Neutrophil (primary cell): ENCODE measurements around the gene IFT43.

Experiments
- H3K27ac ChIP-seq: fragments of 200-600 bp; sonication (generic); 2 replicates; pipeline ENCODE4 v1.5.1; 2016; ENCODE audit warnings: mild to moderate bottlenecking, moderate library complexity
- H3K27me3 ChIP-seq: fragments of 200-600 bp; sonication (generic); 2 replicates; pipeline ENCODE4 v1.6.0; 2016; ENCODE audit warnings: mild to moderate bottlenecking
- H3K36me3 ChIP-seq: fragments of 200-600 bp; sonication (generic); 2 replicates; pipeline ENCODE4 v1.5.1; 2017
- H3K4me1 ChIP-seq, 2 experiments: fragments of 200-600 bp in 1 of 2; sonication (generic) in 1 of 2; 1 replicate in 1 of 2; 2 replicates in 1 of 2; pipeline versions ENCODE4 v1.5.1 to v1.6.1; 2013 to 2016; ENCODE audit warnings: low read depth in 1 of 2, low read length in 1 of 2, mild to moderate bottlenecking in 1 of 2, moderate library complexity in 1 of 2; ENCODE audit not compliant: control insufficient read depth in 1 of 2, insufficient read depth in 1 of 2
- H3K4me3 ChIP-seq, 2 experiments: fragments of 200-600 bp in 1 of 2; sonication (generic) in 1 of 2; 1 replicate in 1 of 2; 2 replicates in 1 of 2; pipeline ENCODE4 v1.5.1; 2013 to 2016; ENCODE audit warnings: low read depth in 1 of 2, low read length in 1 of 2, mild to moderate bottlenecking in 1 of 2, moderate library complexity in 1 of 2
- H3K9me3 ChIP-seq: fragments of 200-600 bp; sonication (generic); 2 replicates; pipeline ENCODE4 v1.5.1; 2016
- TF ChIP-seq, protein P1 (sequence below): fragments of 200-600 bp; sonication (generic); IDR thresholded peaks from 2 replicates; pipeline ENCODE4 v1.5.1; 2016; ENCODE audit warnings: antibody characterized with exemption

Gene IFT43

GRCh38 chr14:75993567-75994041 is 8.0 kb downstream of the IFT43 start:
- Histone ChIP-seq H3K27me3 (no peaks in the 10 kb centered on the region), H3K9me3 (no peaks in the 10 kb centered on the region), H3K36me3 (no peaks in the 10 kb centered on the region), H3K27ac (no peak overlapping the region), H3K4me3 (no peak overlapping the region), H3K4me1 (peaks cover 0 to 5% of the 10 kb centered on the region in 2 experiments)
- TF ChIP-seq, protein P1, sequence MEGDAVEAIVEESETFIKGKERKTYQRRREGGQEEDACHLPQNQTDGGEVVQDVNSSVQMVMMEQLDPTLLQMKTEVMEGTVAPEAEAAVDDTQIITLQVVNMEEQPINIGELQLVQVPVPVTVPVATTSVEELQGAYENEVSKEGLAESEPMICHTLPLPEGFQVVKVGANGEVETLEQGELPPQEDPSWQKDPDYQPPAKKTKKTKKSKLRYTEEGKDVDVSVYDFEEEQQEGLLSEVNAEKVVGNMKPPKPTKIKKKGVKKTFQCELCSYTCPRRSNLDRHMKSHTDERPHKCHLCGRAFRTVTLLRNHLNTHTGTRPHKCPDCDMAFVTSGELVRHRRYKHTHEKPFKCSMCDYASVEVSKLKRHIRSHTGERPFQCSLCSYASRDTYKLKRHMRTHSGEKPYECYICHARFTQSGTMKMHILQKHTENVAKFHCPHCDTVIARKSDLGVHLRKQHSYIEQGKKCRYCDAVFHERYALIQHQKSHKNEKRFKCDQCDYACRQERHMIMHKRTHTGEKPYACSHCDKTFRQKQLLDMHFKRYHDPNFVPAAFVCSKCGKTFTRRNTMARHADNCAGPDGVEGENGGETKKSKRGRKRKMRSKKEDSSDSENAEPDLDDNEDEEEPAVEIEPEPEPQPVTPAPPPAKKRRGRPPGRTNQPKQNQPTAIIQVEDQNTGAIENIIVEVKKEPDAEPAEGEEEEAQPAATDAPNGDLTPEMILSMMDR = no peak

- no peaks in the 10 kb centered on the region for H3K36me3 ChIP-seq
- H3K27ac ChIP-seq = no peak overlapping the region
- H3K27me3 ChIP-seq = no peaks in the 10 kb centered on the region
- no peak overlapping the region for H3K4me3 ChIP-seq
- no peaks in the 10 kb centered on the region for H3K9me3 ChIP-seq
- TF ChIP-seq, protein P1 = no peak
- no peaks in the 10 kb centered on the region for H3K4me1 ChIP-seq
These were observed 9.9 kb downstream of the IFT43 start for GRCh38 chr14:75995372-75996041.

- Histone ChIP-seq H3K4me3 (no peak overlapping the region), H3K36me3 (no peaks in the 10 kb centered on the region), H3K27me3 (no peaks in the 10 kb centered on the region)
These were observed 10.9 kb downstream of the IFT43 start for GRCh38 chr14:75996488-75996887.

DNA sequence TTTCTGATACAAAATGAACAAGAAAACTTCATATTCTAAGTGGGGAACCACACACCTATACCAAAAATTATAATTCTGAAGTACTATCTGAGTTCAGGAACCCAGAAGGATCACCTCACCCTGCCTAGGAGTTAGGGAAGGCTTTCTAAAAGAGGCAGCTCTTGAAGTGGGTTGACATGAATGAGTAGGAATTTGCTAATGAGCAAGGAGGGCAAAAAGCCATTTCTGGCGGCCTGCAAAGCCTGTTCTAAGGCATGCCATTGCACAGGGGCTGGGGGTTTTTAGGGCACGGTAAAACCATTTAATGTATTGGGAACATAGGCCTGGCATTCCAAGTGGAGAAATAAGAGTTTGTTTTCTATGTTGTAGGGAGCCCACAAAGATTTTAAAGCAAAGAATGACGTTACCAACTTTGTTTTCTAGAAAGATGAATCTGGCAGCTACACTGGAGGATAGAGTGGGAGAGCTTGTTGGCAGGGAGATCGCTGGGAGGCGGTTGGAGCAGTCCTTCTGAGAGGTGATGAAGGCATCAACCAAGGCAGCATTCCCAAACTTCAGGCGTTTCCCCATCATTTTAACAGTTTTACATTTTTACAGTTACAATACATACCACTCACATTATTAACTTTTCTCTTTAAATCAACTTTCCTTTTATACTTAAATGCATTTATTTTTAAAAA is 14.1 kb downstream of the IFT43 start:
- H3K4me1 ChIP-seq = no peaks in the 10 kb centered on the region
- no peaks in the 10 kb centered on the region for H3K36me3 ChIP-seq
- H3K27me3 ChIP-seq = no peaks in the 10 kb centered on the region
- H3K9me3 ChIP-seq = no peaks in the 10 kb centered on the region
- TF ChIP-seq, protein P1 = no peak
- no peak overlapping the region for H3K4me3 ChIP-seq
- no peak overlapping the region for H3K27ac ChIP-seq

More at GRCh38 chr14:75996488-75996887, 10.9 kb downstream of the IFT43 start:
- H3K4me1 ChIP-seq = no peaks in the 10 kb centered on the region
- H3K9me3 ChIP-seq = no peaks in the 10 kb centered on the region
- TF ChIP-seq, protein P1 = no peak
- H3K27ac ChIP-seq = no peak overlapping the region

DNA sequence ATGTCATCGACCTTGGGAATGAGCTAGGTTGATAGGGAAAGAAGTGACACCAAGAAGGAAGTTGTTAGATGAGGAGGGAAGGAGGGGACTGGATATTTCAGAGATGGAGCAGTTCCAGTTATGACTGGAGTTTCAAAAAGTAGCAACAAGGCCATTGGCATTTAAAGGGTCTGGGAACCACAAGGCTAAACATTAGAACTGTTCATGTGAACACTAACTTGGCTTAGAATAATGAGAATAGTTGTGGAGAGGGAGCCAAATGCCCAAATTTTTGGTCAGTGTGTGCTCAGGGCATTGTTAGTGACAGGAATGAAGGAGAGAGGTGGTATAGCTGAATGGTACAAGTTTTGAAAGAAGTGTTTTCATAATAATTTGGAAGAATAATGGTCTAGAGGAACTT is 16.8 kb downstream of the IFT43 start:
- TF ChIP-seq, protein P1 = no peak
- H3K27ac ChIP-seq = no peak overlapping the region
- H3K27me3 ChIP-seq = no peaks in the 10 kb centered on the region
- H3K36me3 ChIP-seq = no peaks in the 10 kb centered on the region
- H3K4me1 ChIP-seq = no peaks in the 10 kb centered on the region
- no peak overlapping the region for H3K4me3 ChIP-seq
- no peaks in the 10 kb centered on the region for H3K9me3 ChIP-seq
